GM18867 (cell line): ENCODE results near the gene CCL5.
"Not testable (repeated sequence)": the region's sequence is repeated elsewhere in the genome, so short reads cannot be mapped to it uniquely, and the experiment has no call there.

Source experiments
- ATAC-seq: cut with Tn5 transposase; IDR thresholded peaks from one replicate; pipeline ENCODE4 v1.9.1; 2021; ENCODE audit warnings: mild to moderate bottlenecking, moderate library complexity; ENCODE audit not compliant: unreplicated experiment

The CCL5 gene

DNA sequence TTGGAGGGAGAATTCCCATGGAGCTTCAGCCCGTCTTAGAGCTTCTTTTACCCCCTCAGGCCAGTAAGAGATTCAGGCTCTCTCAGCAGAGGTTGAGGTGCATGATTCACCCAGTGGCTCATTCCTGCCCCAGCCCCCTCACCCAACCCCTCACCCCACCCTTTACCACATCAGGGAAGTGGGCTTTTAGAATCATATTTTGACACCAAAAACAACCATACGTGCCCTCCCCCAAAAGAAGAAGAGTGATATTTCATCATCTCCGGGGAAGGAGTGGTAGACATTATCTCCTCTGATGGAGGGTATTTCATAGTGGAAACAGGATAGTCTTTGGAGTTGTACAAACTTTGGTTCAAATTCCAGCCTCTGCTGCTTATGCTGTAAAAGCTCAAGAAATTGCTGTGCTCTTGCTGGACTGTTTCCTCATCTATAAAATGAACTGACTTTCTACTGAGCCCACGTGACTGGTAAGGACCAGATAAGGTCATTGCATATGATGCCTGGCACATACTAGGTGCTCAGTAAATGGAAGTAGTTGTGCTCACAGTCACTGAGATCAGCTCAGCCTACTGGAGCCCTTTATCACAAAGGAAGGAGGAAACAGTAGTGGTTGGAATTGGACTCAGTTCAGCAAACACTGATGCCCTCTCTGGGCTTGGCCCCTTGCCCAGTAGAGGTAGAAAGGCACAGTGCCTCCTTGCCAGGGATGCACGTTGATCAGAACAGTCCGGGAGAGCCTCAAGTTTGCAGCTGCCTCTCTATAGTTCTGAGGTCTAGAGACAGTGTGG, 18.3 kb upstream of the CCL5 start:
- ATAC-seq = no peak

GRCh38 chr17:35897772-35898171, 17.6 kb upstream of the CCL5 start:
- ATAC-seq = not testable (repeated sequence)

DNA sequence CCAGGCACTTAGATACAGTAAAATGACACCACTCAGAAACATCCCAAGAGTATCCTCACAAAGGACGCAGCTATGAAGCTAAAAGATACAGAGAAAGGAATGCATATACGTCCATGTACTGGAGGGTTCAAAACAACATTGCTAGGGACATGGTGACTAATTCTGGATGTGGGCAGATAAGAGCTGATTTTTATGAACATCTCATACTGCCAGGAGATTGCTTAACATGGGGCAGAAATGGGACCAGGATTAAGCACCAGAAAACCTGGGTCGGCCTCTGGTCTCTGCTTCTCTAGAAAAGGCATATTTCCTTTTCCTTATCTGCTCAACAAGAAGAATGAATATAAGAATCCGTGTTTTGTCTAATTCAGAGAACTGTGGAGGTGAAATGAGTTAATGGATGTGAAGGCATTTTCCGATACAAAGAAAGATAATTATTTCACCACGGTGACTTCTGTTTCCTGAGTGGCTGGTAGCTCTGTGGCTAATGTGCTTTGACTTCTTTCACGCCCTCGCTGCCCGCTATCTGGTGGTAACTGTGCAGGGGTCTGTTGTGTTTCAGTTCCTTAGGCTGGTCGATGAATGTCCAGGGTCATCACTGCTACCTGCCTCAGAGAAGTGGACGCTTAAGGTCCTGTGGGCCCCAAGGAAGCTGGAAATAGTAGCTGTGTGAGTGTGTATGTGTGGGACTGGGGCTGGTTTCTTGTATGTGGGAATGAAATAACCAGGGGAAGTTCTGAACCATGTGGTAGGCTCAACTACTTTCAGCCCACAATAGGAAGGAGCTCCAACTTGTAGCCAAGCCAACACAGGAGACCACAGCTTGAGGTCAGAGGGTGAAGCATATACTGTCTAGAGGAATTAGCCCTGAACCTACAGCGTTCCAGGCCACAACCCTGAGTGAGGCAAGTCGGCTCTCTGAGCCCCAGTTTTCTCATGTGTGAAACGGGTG, 15.8 kb upstream of the CCL5 start:
- no peak for ATAC-seq

GRCh38 chr17:35894206-35894605, 14.0 kb upstream of the CCL5 start:
- ATAC-seq = no peak

- no peak for ATAC-seq
These were observed 13.6 kb upstream of the CCL5 start for GRCh38 chr17:35893751-35894150.

- ATAC-seq = no peak
These were observed 12.2 kb upstream of the CCL5 start for GRCh38 chr17:35892091-35893035.

DNA sequence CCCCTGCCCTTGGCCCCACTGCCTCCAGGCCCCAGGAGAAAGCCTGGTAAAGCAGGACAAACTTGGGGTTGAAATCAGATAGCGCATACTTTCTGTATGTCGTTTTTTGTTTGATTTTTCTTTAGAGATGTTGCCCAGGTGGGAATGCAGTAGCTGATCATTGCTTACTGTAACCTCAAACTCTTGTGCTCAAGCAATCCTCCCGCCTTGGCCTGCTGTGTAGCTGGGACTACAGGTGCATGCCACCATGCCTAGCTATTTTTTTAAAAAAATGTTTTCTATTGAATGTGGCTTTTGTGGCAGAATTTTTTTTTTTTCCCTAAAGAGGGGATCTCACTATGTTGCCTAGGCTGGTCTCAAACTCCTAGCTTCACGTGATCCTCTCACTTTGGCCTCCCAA, 11.1 kb upstream of the CCL5 start:
- ATAC-seq = no peak

DNA sequence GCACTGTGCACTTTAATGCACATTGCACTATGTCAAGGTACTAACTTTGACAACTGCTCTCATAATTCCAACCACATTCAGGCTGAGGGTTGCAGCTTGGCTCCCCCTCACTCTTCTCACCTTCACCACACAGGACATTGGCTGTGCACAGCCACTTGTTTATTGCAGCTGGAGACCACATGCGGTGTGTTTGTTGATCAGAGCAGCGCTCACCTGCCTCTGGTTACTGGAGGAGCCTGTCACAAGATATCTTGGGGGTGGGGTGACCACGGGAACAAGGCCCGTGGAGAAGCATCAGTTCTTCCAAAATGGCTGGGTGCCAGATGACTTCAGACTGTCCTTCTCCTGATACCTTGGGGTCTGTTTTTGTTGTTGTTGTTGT, 10.6 kb upstream of the CCL5 start:
- peak; percentile 71 for ATAC-seq

- ATAC-seq = no peak
These were observed 9.9 kb upstream of the CCL5 start for GRCh38 chr17:35889818-35890773.

- peak; percentile 51 for ATAC-seq
These were observed 9.1 kb upstream of the CCL5 start for GRCh38 chr17:35889241-35889640.

DNA sequence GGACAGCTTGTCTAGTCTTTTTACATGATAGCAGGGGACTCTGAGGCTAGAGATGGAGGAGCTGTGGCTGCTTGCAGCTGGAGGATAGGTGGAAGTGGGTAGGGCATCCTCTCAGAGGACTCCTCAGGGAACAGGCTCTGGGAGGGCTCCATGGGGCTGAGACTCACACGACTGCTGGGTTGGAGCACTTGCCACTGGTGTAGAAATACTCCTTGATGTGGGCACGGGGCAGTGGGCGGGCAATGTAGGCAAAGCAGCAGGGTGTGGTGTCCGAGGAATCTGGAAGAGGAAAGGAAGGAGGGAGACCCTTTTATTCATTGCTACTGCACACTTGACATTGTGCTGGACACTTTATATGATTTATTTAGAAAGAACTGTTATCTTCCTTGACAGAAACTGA, 1.8 kb downstream of the CCL5 start:
- no peak for ATAC-seq

GRCh38 chr17:35877345-35878029, 2.7 kb downstream of the CCL5 start:
- ATAC-seq = no peak

DNA sequence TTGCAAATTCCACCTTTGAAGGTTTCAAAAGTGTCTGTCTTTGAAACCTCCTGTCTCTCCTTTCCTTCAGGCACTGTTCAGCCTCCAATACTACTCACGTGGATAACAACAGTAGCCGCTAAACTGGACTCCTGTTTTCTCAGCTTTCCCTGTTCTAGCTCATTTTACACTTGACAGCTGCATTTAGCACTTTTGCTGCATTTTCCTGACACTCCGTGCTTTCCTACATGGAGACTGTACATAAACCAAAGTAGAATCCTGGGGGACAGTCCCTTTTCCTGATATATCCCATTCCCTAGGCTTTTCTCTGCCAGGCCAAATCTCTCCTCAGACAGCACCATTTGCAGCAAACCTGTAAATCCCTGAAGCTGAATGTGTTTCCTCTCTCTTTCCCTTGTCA, 3.6 kb downstream of the CCL5 start:
- no peak for ATAC-seq

GRCh38 chr17:35875800-35876139, 4.4 kb downstream of the CCL5 start:
- ATAC-seq = no peak

GRCh38 chr17:35875072-35875799, 4.9 kb downstream of the CCL5 start:
- ATAC-seq = no peak

DNA sequence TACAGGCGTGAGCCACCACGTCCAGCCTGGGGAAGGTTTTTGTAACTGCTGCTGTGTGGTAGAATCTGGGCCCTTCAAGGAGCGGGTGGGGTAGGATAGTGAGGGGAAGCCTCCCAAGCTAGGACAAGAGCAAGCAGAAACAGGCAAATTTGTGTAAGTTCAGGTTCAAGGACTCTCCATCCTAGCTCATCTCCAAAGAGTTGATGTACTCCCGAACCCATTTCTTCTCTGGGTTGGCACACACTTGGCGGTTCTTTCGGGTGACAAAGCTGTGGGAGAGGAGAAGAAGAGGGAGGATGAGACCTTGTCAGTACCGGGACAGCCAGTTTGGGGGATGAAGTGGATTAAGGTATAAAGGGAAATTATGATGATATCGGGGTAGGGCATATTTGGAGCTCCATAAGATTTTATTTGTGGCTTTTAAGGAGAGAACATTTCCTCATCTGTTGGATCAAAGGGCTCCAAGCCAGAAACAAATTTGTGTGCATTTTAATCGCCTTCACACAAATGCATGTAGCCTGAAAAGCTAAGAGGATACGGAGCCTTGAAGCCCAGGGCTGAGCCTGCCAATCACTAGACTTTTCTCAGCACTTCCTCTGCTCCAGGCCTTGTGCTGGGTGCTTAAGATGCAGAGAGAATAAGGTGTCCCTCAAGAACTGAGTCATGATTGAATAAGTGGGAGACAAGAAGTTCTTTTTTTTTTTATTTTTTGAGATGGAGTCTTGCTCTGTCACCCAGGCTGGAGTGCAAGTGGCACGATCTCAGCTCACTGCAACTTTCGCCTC, 7.8 kb downstream of the CCL5 start:
- ATAC-seq = no peak

DNA sequence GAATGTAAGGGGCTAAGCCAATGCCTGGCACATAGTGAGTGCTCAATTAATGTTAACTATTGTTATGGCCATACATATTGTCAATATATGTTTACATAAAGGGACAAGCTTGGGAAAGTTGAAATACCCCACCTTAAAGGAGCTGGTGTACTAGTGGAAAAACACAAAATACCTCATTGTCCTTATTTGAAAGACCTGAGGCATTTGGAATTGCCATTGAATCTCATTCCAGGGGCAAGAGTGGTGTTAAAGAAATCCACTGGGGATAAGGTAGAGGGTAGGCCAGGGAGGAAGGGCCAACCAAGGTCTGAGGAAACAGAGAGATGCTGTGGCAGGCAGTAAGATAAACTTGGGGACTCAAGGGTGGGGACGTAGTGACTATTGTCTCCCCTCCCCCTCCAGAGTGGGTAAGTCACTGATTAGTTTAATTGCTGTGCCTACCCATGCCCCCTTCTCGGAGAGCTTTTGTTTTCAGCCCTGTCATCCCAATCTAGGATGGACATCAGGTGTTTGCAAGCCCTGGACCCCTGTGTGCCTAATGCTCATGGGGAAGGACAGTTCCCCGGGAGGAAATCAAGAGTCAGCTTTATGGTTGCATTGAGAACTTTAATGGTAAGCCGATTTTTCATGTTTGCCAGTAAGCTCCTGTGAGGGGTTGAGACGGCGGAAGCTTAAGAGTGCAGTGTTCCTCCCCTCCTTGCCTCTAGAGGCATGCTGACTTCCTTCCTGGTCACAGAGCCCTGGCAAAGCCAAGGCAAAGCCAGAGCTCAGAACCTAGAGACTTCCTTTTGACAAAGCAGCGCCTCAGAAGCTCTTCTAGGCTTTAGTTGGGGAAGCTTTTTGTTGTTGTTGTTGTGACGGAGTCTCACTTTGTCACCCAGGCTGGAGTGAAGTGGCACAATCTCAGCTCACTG, 9.0 kb downstream of the CCL5 start:
- no peak for ATAC-seq
